Measurements from ENCODE around the gene EIF4G1. TPM values are rescaled to one million over a fixed set of nuclear protein-coding genes. Genes with fewer than 3 reads are reported as not detected.
A peak's percentile ranks its signal among the peaks of the same experiment; 100 is the strongest.
"Not testable (repeated sequence)": the region's sequence is repeated elsewhere in the genome, so short reads cannot be mapped to it uniquely, and the experiment has no call there.

EIF4G1 gene
- total RNA-seq, 1 donor from 2014 or later: 274 TPM

GRCh38 chr3:184328516-184328915 is 14.1 kb downstream of the EIF4G1 start:
- no peak for ATAC-seq
- DNase-seq (ENCODE audit: missing footprints): no peak
- intact Hi-C loops (cut with DNase I): no loop called here

- intact Hi-C loops (cut with DNase I): loop anchor here (10.0 kb wide), 1 partner anchor 318 kb away; the partner anchor contains the start of gene ABCC5
- peak; percentile 27 for DNase-seq (ENCODE audit: missing footprints)
- no peak for ATAC-seq
Measured at GRCh38 chr3:184332370-184333090, 18.1 kb downstream of the EIF4G1 start.

- peak; percentile 13 for DNase-seq (ENCODE audit: missing footprints)
- intact Hi-C loops (cut with DNase I): loop anchor here (10.0 kb wide), 1 partner anchor 318 kb away; the partner anchor contains the start of gene ABCC5
- no peak for ATAC-seq
Measured at GRCh38 chr3:184333190-184333589, 18.8 kb downstream of the EIF4G1 start.

- intact Hi-C loops (cut with DNase I): loop anchor here (2.0 to 10.0 kb wide), 2 partner anchors 13 to 319 kb away; partner anchors contain the start of gene ABCC5
- no peak for ATAC-seq
- peak; percentile 15 for DNase-seq (ENCODE audit: missing footprints)
Measured at GRCh38 chr3:184333700-184334099, 19.3 kb downstream of the EIF4G1 start.

- peak; percentile 33 for DNase-seq (ENCODE audit: missing footprints)
- intact Hi-C loops (cut with DNase I): loop anchor here (2.0 to 10.0 kb wide), 2 partner anchors 14 to 320 kb away; partner anchors contain the start of gene ABCC5
- ATAC-seq: no peak
Measured at GRCh38 chr3:184334470-184335158, 20.2 kb downstream of the EIF4G1 start.

GRCh38 chr3:184335291-184335660 is 20.9 kb downstream of the EIF4G1 start:
- intact Hi-C loops (cut with DNase I): loop anchor here (2.0 to 10.0 kb wide), 2 partner anchors 14 to 320 kb away; partner anchors contain the start of gene ABCC5
- DNase-seq (ENCODE audit: missing footprints): no peak
- no peak for ATAC-seq

GRCh38 chr3:184335661-184336546 is 21.5 kb downstream of the EIF4G1 start:
- peak; percentile 64 for ATAC-seq
- intact Hi-C loops (cut with DNase I): loop anchor here (2.0 to 10.0 kb wide), 2 partner anchors 15 to 321 kb away; partner anchors contain the start of gene ABCC5
- DNase-seq (ENCODE audit: missing footprints): peak; percentile 95

GRCh38 chr3:184336547-184337398 is 22.4 kb downstream of the EIF4G1 start:
- ATAC-seq (peak; percentile 47), DNase-seq (ENCODE audit: missing footprints) (peak; percentile 27)
- intact Hi-C loops (cut with DNase I): loop anchor here (10.0 kb wide), 1 partner anchor 322 kb away; the partner anchor contains the start of gene ABCC5

- ATAC-seq: peak; percentile 61
- intact Hi-C loops (cut with DNase I): loop anchor here (10.0 kb wide), 1 partner anchor 323 kb away; the partner anchor contains the start of gene ABCC5
- DNase-seq (ENCODE audit: missing footprints): peak; percentile 69
Measured at GRCh38 chr3:184337399-184337714, 23.0 kb downstream of the EIF4G1 start, which contains the start of gene FAM131A. TSS of gene FAM131A (plus strand) at chr3:184337600. CDS start at chr3:184337631, 31 bp downstream.

- ATAC-seq (no peak), DNase-seq (ENCODE audit: missing footprints) (peak; percentile 55)
- intact Hi-C loops (cut with DNase I): loop anchor here (10.0 kb wide), 1 partner anchor 323 kb away; the partner anchor contains the start of gene ABCC5
Measured at GRCh38 chr3:184337981-184338380, 23.6 kb downstream of the EIF4G1 start.

GRCh38 chr3:184338511-184338945 is 24.1 kb downstream of the EIF4G1 start:
- ATAC-seq (peak; percentile 41), DNase-seq (ENCODE audit: missing footprints) (peak; percentile 87)
- intact Hi-C loops (cut with DNase I): loop anchor here (10.0 kb wide), 1 partner anchor 324 kb away; the partner anchor contains the start of gene ABCC5

- no peak for DNase-seq (ENCODE audit: missing footprints)
- intact Hi-C loops (cut with DNase I): loop anchor here (10.0 kb wide), 1 partner anchor 324 kb away; the partner anchor contains the start of gene ABCC5
- no peak for ATAC-seq
Measured at GRCh38 chr3:184339001-184339400, 24.6 kb downstream of the EIF4G1 start.

GRCh38 chr3:184339451-184340135 is 25.2 kb downstream of the EIF4G1 start:
- peak; percentile 62 for DNase-seq (ENCODE audit: missing footprints)
- not testable (repeated sequence) for ATAC-seq
- intact Hi-C loops (cut with DNase I): loop anchor here (10.0 kb wide), 1 partner anchor 325 kb away; the partner anchor contains the start of gene ABCC5

GRCh38 chr3:184341925-184342324 is 27.5 kb downstream of the EIF4G1 start:
- ATAC-seq (no peak), DNase-seq (ENCODE audit: missing footprints) (peak; percentile 35)
- intact Hi-C loops (cut with DNase I): no loop called here

GRCh38 chr3:184343200-184343876 is 28.9 kb downstream of the EIF4G1 start:
- intact Hi-C loops (cut with DNase I): no loop called here
- DNase-seq (ENCODE audit: missing footprints): peak; percentile 11
- no peak for ATAC-seq

- peak; percentile 39 for DNase-seq (ENCODE audit: missing footprints)
- ATAC-seq: no peak
- intact Hi-C loops (cut with DNase I): no loop called here
Measured at GRCh38 chr3:184344579-184345316, 30.3 kb downstream of the EIF4G1 start.
